Sigmoid colon (tissue), 7 donors: ENCODE data around the gene CACHD1. TPM values are rescaled to one million over a fixed set of nuclear protein-coding genes. Genes with fewer than 3 reads are reported as not detected.

Experiments
- DNase-seq: peaks from one replicate; pipeline ENCODE4 v3.0.0-alpha.2; 2019
- H3K27ac ChIP-seq, 4 donors: fragments of 200-600 bp; sonication (generic); one replicate each; pipeline ENCODE4 v1.5.1; 2016 to 2019; ENCODE audit warnings: mild to moderate bottlenecking in 1 of 4
- H3K27me3 ChIP-seq, 3 donors: fragments of 200-600 bp; sonication (generic); one replicate each; pipeline ENCODE4 v1.5.1; 2019; ENCODE audit warnings: mild to moderate bottlenecking in 1 of 3
- H3K36me3 ChIP-seq, 4 donors: fragments of 200-600 bp; sonication (generic); one replicate each; pipeline ENCODE4 v1.5.1; 2016 to 2019
- H3K4me1 ChIP-seq, 4 donors: fragments of 200-600 bp; sonication (generic); one replicate each; pipeline ENCODE4 v1.5.1; 2017 to 2019
- H3K4me3 ChIP-seq, 4 donors: fragments of 200-600 bp; sonication (generic); one replicate each; pipeline ENCODE4 v1.5.1; 2017 to 2019; ENCODE audit warnings: mild to moderate bottlenecking in 2 of 4, moderate library complexity in 1 of 4
- H3K9me3 ChIP-seq, 4 donors: fragments of 200-600 bp in 3 of 4; sonication (generic) in 3 of 4; one replicate each; pipeline versions ENCODE4 v1.5.1 to v1.6.1; 2013 to 2019
- CTCF ChIP-seq, 4 experiments: fragments of 450-650 bp in 3 of 4; fragments of 200-600 bp in 1 of 4; IDR thresholded peaks; one replicate each; pipeline ENCODE4 v1.5.1; 2016 to 2019; ENCODE audit warnings: antibody characterized with exemption in 4 of 4, mild to moderate bottlenecking in 3 of 4, moderate library complexity in 2 of 4
- EP300 ChIP-seq, 4 donors: sonication (generic); formaldehyde crosslinking; IDR thresholded peaks; one replicate each; pipeline ENCODE4 v1.6.1; 2017; ENCODE audit warnings: antibody characterized with exemption in 4 of 4
- POLR2A ChIP-seq, 2 donors: fragments of 450-650 bp; IDR thresholded peaks; one replicate each; pipeline ENCODE4 v1.6.1; 2016; ENCODE audit warnings: antibody characterized with exemption in 2 of 2, mild to moderate bottlenecking in 2 of 2, moderate library complexity in 2 of 2
- POLR2AphosphoS5 ChIP-seq, 4 donors: sonication (generic); formaldehyde crosslinking; IDR thresholded peaks; one replicate each; pipeline ENCODE4 v1.6.1; 2017; ENCODE audit warnings: antibody characterized with exemption in 4 of 4
- WGBS, 2 donors: extraction: QIAGEN DNeasy Blood & Tissue Kit; methylation state at CpG; one replicate each; pipeline ENCODE4 v1.1.7; 2013; 5-methylcytosine and 5-hydroxymethylcytosine counted together
- intact Hi-C: fragments of 100-400 bp; cut with DNase I; formaldehyde crosslinking; loops from one replicate; pipeline ENCODE4 v1.15.1; 2023
- polyA plus RNA-seq, 3 donors: library from polyadenylated mRNA; stranded (reverse); fragments of 200-250 nt; gene quantifications; one replicate each; pipeline ENCODE4 v1.2.3, GENCODE V29; 2013
- total RNA-seq, 4 donors: library from RNA; depleted of rRNA; stranded (reverse); fragments of >200 nt; gene quantifications; one replicate each; pipeline ENCODE4 v1.1.0, GENCODE V29; 2016
- donor health status: healthy with polysubstance abuse.
- donor health status: Bipolar disorder and iron deficiency.
- donor health status: healthy.

Gene CACHD1
- total and polyA plus RNA-seq, 7 donors = 0.23 to 7.1 (median 3.7) TPM

- no peak for DNase-seq
- no peak overlapping the region for H3K4me3 ChIP-seq
- intact Hi-C loops = no loop called here
- no peak for TF ChIP-seq POLR2AphosphoS5 (IDR thresholded peaks at IDR 0.05)
- TF ChIP-seq CTCF (IDR thresholded peaks at IDR 0.05) = no peak
- 76 to 86% methylated on average over 3 of the region's 3 CpGs for WGBS, 2 donors
- no peaks in the 10 kb centered on the region for H3K4me1 ChIP-seq
- H3K9me3 ChIP-seq = no peaks in the 10 kb centered on the region
- H3K27ac ChIP-seq = no peak overlapping the region
- H3K27me3 ChIP-seq = no peaks in the 10 kb centered on the region
- H3K36me3 ChIP-seq = no peaks in the 10 kb centered on the region
Observed at GRCh38 chr1:64484651-64485050, 14.7 kb downstream of the CACHD1 start.

- H3K27ac ChIP-seq = no peak overlapping the region
- no peaks in the 10 kb centered on the region for H3K9me3 ChIP-seq
- no peaks in the 10 kb centered on the region for H3K4me1 ChIP-seq
- WGBS, 2 donors = 80 to 87% methylated on average over 7 of the region's 7 CpGs
- TF ChIP-seq CTCF (IDR thresholded peaks at IDR 0.05) = no peak
- no peak for TF ChIP-seq POLR2A (IDR thresholded peaks at IDR 0.05)
- no peak for TF ChIP-seq POLR2AphosphoS5 (IDR thresholded peaks at IDR 0.05)
- TF ChIP-seq EP300 (IDR thresholded peaks at IDR 0.05) = no peak
- no peaks in the 10 kb centered on the region for H3K36me3 ChIP-seq
- intact Hi-C loops = no loop called here
- no peak overlapping the region for H3K4me3 ChIP-seq
- H3K27me3 ChIP-seq = no peaks in the 10 kb centered on the region
- no peak for DNase-seq
Observed at GRCh38 chr1:64486193-64486592, 16.3 kb downstream of the CACHD1 start.

GRCh38 chr1:64487061-64487460 lies 17.1 kb downstream of the CACHD1 start:
- H3K9me3 ChIP-seq = no peaks in the 10 kb centered on the region
- DNase-seq = no peak
- no peaks in the 10 kb centered on the region for H3K4me1 ChIP-seq
- WGBS, 2 donors = 96 to 97% methylated on average over 1 of the region's 1 CpG
- no peaks in the 10 kb centered on the region for H3K27me3 ChIP-seq
- intact Hi-C loops = no loop called here
- H3K36me3 ChIP-seq = no peaks in the 10 kb centered on the region
- no peak overlapping the region for H3K27ac ChIP-seq
- TF ChIP-seq CTCF (IDR thresholded peaks at IDR 0.05) = no peak
- TF ChIP-seq POLR2A (IDR thresholded peaks at IDR 0.05) = no peak
- TF ChIP-seq EP300 (IDR thresholded peaks at IDR 0.05) = no peak
- no peak for TF ChIP-seq POLR2AphosphoS5 (IDR thresholded peaks at IDR 0.05)
- no peak overlapping the region for H3K4me3 ChIP-seq

GRCh38 chr1:64488862-64489261 lies 18.9 kb downstream of the CACHD1 start:
- no peak for DNase-seq
- intact Hi-C loops = no loop called here
- WGBS, 2 donors = 79 to 80% methylated on average over 2 of the region's 2 CpGs
- Histone ChIP-seq H3K9me3 (no peaks in the 10 kb centered on the region), H3K27me3 (no peaks in the 10 kb centered on the region), H3K36me3 (no peaks in the 10 kb centered on the region), H3K4me3 (no peak overlapping the region), H3K4me1 (no peaks in the 10 kb centered on the region), H3K27ac (no peak overlapping the region)
- TF ChIP-seq EP300 (IDR thresholded peaks at IDR 0.05) (no peak), POLR2A (IDR thresholded peaks at IDR 0.05) (no peak), CTCF (IDR thresholded peaks at IDR 0.05) (no peak), POLR2AphosphoS5 (IDR thresholded peaks at IDR 0.05) (no peak)

GRCh38 chr1:64489707-64490106 lies 19.8 kb downstream of the CACHD1 start:
- H3K27ac ChIP-seq = no peak overlapping the region
- no peaks in the 10 kb centered on the region for H3K36me3 ChIP-seq
- no peak overlapping the region for H3K4me3 ChIP-seq
- no peaks in the 10 kb centered on the region for H3K9me3 ChIP-seq
- H3K4me1 ChIP-seq = no peaks in the 10 kb centered on the region
- no peak for TF ChIP-seq POLR2A (IDR thresholded peaks at IDR 0.05)
- no peak for TF ChIP-seq POLR2AphosphoS5 (IDR thresholded peaks at IDR 0.05)
- TF ChIP-seq EP300 (IDR thresholded peaks at IDR 0.05) = no peak
- no peak for TF ChIP-seq CTCF (IDR thresholded peaks at IDR 0.05)
- H3K27me3 ChIP-seq = no peaks in the 10 kb centered on the region
- no peak for DNase-seq
- intact Hi-C loops = no loop called here
